Endodermal cell (in vitro differentiated cells): ENCODE measurements around the gene AIRE. TPM values are rescaled to one million over a fixed set of nuclear protein-coding genes. Genes with fewer than 3 reads are reported as not detected.
"Not testable (repeated sequence)": the region's sequence is repeated elsewhere in the genome, so short reads cannot be mapped to it uniquely, and the experiment has no call there.

ENCODE experiments used
- DNase-seq: peaks from one replicate; pipeline ENCODE4 v3.0.0-alpha.2; 2017
- H3K27ac ChIP-seq: 2 replicates; pipeline ENCODE4 v1.5.1; 2013; ENCODE audit warnings: mild to moderate bottlenecking, low read depth, low read length, moderate library complexity
- H3K27me3 ChIP-seq: 2 replicates; pipeline ENCODE4 v1.6.1; 2013; ENCODE audit warnings: mild to moderate bottlenecking, low read length, moderate library complexity; ENCODE audit not compliant: insufficient read depth, control insufficient read depth, poor library complexity, severe bottlenecking
- H3K36me3 ChIP-seq: 2 replicates; pipeline ENCODE4 v1.7.0; 2013; ENCODE audit warnings: mild to moderate bottlenecking, low read length, moderate library complexity; ENCODE audit not compliant: control insufficient read depth, insufficient read depth
- H3K4me1 ChIP-seq: one replicate; pipeline ENCODE4 v1.7.0; 2013; ENCODE audit warnings: low read length; ENCODE audit not compliant: control insufficient read depth, insufficient read depth
- H3K4me3 ChIP-seq: 2 replicates; pipeline ENCODE4 v1.5.1; 2013; ENCODE audit warnings: mild to moderate bottlenecking, low read length, moderate library complexity
- H3K9ac ChIP-seq: 2 replicates; pipeline ENCODE4 v1.6.1; 2013; ENCODE audit warnings: mild to moderate bottlenecking, low read length, moderate library complexity; ENCODE audit not compliant: poor library complexity, severe bottlenecking; ENCODE audit errors: extremely low read depth
- H3K9me3 ChIP-seq: 2 replicates; pipeline ENCODE4 v1.6.1; 2013; ENCODE audit warnings: mild to moderate bottlenecking, low read length, moderate library complexity; ENCODE audit not compliant: control insufficient read depth
- H3K27ac Mint-ChIP-seq: 2 replicates; pipeline ENCODE4 v1.8.0; 2020; ENCODE audit warnings: mixed read lengths
- H3K27me3 Mint-ChIP-seq: 2 replicates; pipeline ENCODE4 v1.8.0; 2021; ENCODE audit warnings: mild to moderate bottlenecking, mixed read lengths; ENCODE audit not compliant: insufficient read depth
- H3K36me3 Mint-ChIP-seq: 2 replicates; pipeline ENCODE4 v1.8.0; 2020; ENCODE audit warnings: low read depth, mixed read lengths
- H3K4me1 Mint-ChIP-seq: 2 replicates; pipeline ENCODE4 v1.8.0; 2020; ENCODE audit warnings: mixed read lengths
- H3K4me3 Mint-ChIP-seq: 2 replicates; pipeline ENCODE4 v1.8.0; 2020; ENCODE audit warnings: mild to moderate bottlenecking, moderate library complexity, mixed read lengths
- H3K9me3 Mint-ChIP-seq: 2 replicates; pipeline ENCODE4 v1.8.0; 2020; ENCODE audit warnings: mild to moderate bottlenecking, mixed read lengths
- WGBS, 2 experiments: methylation state at CpG; one replicate each; pipeline versions ENCODE4 v1.1.5 to v1.1.7; 2013; ENCODE audit warnings: missing lambda C conversion rate in 2 of 2, mixed read lengths in 1 of 2; ENCODE audit not compliant: insufficient coverage in 1 of 2, insufficient read length in 1 of 2; 5-methylcytosine and 5-hydroxymethylcytosine counted together
- total RNA-seq, 2 donors: library from RNA; stranded (reverse); fragmentation: NEBNext Ultra II Directional in 1 of 2; extraction: Animal tissue kit (Norgen Biotek cat#: 25700) in 1 of 2; gene quantifications; 2 replicates in 1 of 2; 3 replicates in 1 of 2; pipeline ENCODE4 v1.2.1, GENCODE V29; 2021
- TF ChIP-seq, protein P1 (sequence below): fragments of 200-600 bp; sonication (generic); conservative IDR thresholded peaks from 2 replicates; pipeline ENCODE4 v1.5.0; 2021; ENCODE audit warnings: antibody characterized with exemption, mild to moderate bottlenecking

AIRE gene
- total RNA-seq, 2 donors from 2014 or later: 1.2 to 2.7 TPM

DNA sequence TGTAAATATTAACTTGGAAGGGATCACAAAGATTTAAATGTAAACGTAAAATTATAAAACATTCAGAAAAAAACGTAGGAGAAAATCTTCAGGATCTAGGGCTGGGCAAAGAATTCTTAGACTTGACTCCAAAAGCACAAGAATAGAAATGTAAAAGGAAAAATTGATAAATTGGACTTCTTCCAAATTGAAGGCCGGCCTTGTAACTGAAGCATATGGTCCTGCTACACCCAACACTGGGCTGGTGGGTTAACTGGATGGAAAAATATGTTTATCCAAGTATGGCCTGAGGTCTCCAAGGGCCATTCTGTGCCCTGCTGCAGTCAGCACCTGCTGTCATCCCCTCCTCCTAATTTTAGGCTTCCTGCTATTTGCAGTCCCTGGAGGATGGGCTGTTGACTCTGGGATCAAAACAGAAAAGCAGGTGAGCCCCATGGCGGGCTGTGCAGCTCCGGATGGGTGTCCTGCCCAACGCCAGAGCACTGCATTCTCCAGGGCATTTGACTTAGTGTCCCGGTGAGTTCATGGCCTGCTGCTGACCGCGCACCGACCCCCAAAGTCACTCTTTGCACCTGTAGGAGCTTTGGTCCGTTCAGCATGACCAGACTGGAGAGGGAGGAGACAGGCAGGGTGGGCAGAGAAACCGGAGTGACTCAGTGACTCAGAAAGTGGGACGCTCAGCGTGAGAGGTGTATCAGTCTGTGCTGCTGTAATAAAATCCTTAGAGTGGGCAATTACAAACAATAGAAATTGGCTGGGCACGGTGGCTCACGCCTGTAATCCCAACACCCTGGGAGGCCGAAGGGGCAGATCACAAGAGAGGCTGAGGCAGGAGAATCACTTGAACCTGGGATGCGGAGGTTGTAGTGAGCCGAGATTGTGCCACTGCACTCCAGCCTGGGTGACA, 6.1 kb upstream of the AIRE start:
- TF ChIP-seq, protein P1, sequence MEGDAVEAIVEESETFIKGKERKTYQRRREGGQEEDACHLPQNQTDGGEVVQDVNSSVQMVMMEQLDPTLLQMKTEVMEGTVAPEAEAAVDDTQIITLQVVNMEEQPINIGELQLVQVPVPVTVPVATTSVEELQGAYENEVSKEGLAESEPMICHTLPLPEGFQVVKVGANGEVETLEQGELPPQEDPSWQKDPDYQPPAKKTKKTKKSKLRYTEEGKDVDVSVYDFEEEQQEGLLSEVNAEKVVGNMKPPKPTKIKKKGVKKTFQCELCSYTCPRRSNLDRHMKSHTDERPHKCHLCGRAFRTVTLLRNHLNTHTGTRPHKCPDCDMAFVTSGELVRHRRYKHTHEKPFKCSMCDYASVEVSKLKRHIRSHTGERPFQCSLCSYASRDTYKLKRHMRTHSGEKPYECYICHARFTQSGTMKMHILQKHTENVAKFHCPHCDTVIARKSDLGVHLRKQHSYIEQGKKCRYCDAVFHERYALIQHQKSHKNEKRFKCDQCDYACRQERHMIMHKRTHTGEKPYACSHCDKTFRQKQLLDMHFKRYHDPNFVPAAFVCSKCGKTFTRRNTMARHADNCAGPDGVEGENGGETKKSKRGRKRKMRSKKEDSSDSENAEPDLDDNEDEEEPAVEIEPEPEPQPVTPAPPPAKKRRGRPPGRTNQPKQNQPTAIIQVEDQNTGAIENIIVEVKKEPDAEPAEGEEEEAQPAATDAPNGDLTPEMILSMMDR: no peak
- no peak for DNase-seq
- H3K4me3 ChIP-seq: no peak overlapping the region
- no peak overlapping the region for H3K27ac ChIP-seq
- Mint-ChIP-seq H3K9me3 (peaks cover 4% of the 10 kb centered on the region), H3K4me3 (no peak overlapping the region), H3K27me3 (no peaks in the 10 kb centered on the region), H3K27ac (no peak overlapping the region), H3K36me3 (no peaks in the 10 kb centered on the region), H3K4me1 (peaks cover 29% of the 10 kb centered on the region)
- H3K9me3 ChIP-seq: no peaks in the 10 kb centered on the region
- peaks cover 20% of the 10 kb centered on the region for H3K4me1 ChIP-seq
- H3K27me3 ChIP-seq: no peaks in the 10 kb centered on the region
- WGBS, 2 experiments: 86 to 92% methylated on average over 11 to 19 of the region's 19 CpGs
- H3K9ac ChIP-seq: no peak overlapping the region
- H3K36me3 ChIP-seq: no peaks in the 10 kb centered on the region

DNA sequence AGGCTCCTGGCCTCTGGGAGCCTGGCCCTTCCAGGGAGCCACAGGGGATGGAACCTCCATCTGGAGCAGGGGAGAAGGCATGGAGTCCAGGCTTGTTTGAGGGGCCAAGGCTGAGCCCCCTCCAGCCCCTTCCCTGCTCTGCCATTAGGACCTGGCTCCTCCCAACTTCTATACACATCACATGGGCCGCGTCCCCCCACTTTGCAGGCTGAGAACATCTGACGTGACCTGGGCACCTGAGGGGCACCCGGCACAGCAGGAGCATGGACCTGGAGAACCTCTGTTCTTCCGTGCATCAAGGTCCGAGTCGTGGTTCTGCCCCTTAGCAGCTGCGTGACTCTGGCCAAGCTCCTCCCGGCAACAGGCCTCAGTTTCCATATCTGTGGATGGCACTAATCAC, 3.9 kb upstream of the AIRE start:
- H3K4me3 Mint-ChIP-seq: no peak overlapping the region
- peaks cover 21% of the 10 kb centered on the region for H3K4me1 ChIP-seq
- no peak overlapping the region for H3K27ac Mint-ChIP-seq
- 95% methylated on average over 3 to 9 of the region's 9 CpGs for WGBS, 2 experiments
- peaks cover 4% of the 10 kb centered on the region for H3K27me3 Mint-ChIP-seq
- TF ChIP-seq, protein P1: no peak
- peaks cover 27% of the 10 kb centered on the region for H3K4me1 Mint-ChIP-seq
- H3K9me3 ChIP-seq: no peaks in the 10 kb centered on the region
- DNase-seq: no peak
- no peaks in the 10 kb centered on the region for H3K36me3 ChIP-seq
- H3K27ac ChIP-seq: no peak overlapping the region
- H3K9me3 Mint-ChIP-seq: no peaks in the 10 kb centered on the region
- no peaks in the 10 kb centered on the region for H3K36me3 Mint-ChIP-seq
- no peaks in the 10 kb centered on the region for H3K27me3 ChIP-seq
- no peak overlapping the region for H3K9ac ChIP-seq
- H3K4me3 ChIP-seq: no peak overlapping the region

DNA sequence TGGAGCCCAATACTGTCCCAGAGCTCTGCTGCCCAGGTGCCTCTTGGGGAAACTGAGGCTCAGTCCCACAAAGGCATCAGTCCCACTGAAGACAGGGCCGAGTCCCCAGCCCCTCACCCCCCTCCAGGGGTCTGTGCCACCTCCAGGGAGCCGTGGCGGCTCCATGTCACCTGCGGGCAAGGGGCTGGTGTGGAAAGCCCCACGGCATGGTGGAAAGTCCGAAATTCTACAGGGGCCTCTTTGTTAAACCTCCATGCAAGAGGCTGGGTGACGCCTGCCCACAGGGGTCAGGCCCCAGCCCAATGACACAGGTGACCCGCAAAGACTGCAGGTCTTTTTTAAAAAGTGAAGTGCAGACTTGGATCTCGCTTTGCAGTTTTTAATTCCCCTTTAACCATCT, 3.3 kb upstream of the AIRE start:
- no peak for DNase-seq
- Histone ChIP-seq H3K9me3 (no peaks in the 10 kb centered on the region), H3K36me3 (no peaks in the 10 kb centered on the region), H3K27me3 (no peaks in the 10 kb centered on the region), H3K4me1 (peaks cover 24% of the 10 kb centered on the region), H3K27ac (no peak overlapping the region), H3K4me3 (no peak overlapping the region), H3K9ac (peak overlapping the region; percentile 47)
- Mint-ChIP-seq H3K36me3 (no peaks in the 10 kb centered on the region), H3K4me3 (no peak overlapping the region), H3K27ac (peak overlapping the region; percentile 91), H3K9me3 (no peaks in the 10 kb centered on the region), H3K27me3 (peaks cover 4% of the 10 kb centered on the region), H3K4me1 (peaks cover 27% of the 10 kb centered on the region)
- 93 to 96% methylated on average over 3 to 9 of the region's 9 CpGs for WGBS, 2 experiments
- TF ChIP-seq, protein P1: no peak

DNA sequence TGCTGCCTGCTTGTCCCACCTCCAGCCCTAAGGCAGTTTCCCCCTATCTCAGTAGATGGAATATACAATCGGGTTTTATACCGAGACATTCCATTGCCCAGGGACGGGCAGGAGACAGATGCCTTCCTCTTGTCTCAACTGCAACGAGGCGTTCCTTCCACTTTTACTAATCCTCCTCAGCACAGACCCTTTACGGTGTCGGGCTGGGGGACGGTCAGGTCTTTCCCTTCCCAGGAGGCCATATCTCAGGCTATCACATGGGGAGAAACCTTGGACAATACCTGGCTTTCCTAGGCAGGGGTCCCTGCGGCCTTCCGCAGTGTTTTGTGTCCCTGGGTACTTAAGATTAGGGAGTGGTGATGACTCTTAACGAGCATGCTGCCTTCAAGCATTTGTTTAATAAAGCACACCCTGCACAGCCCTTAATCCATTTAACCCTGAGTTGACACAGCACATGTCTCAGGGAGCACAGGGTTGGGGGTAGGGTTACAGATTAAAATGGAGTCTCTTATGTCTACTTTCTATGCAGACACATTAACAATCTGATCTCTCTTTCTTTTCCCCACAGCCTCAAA, 2.4 kb upstream of the AIRE start:
- H3K27me3 Mint-ChIP-seq, H3K27ac ChIP-seq, H3K4me3 Mint-ChIP-seq, DNase-seq, H3K36me3 ChIP-seq, H3K9me3 Mint-ChIP-seq, H3K36me3 Mint-ChIP-seq, H3K4me3 ChIP-seq, H3K9me3 ChIP-seq, H3K27me3 ChIP-seq: not testable (repeated sequence)
- peaks cover 24% of the 10 kb centered on the region for H3K4me1 ChIP-seq
- peak overlapping the region; percentile 91 for H3K27ac Mint-ChIP-seq
- 7% methylated on average over 8 of the region's 11 CpGs; no CpG with 5 or more reads in 1 of the 2 experiments for WGBS, 2 experiments
- H3K9ac ChIP-seq: peak overlapping the region; percentile 47
- H3K4me1 Mint-ChIP-seq: peaks cover 27% of the 10 kb centered on the region
